Measurements from ENCODE around the gene UFC1. TPM values are rescaled to one million over a fixed set of nuclear protein-coding genes. Genes with fewer than 3 reads are reported as not detected.

The UFC1 gene
- total RNA-seq, 1 experiment from 2014 or later, result 127 TPM

GRCh38 chr1:161172349-161172748 lies 18.6 kb downstream of the UFC1 start:
- intact Hi-C loops (cut with micrococcal nuclease; ENCODE audit: unreplicated experiment), result no loop called here
- CTCF ChIA-PET, result no interaction called here
- no peak overlapping the region for H3K27ac ChIP-seq (ENCODE audit: low read length)

GRCh38 chr1:161172776-161173376 lies 19.1 kb downstream of the UFC1 start:
- Histone ChIP-seq H3K4me3 (ENCODE audit: low read depth in 2 of 2, low read length in 2 of 2) (no peak overlapping the region), H3K36me3 (ENCODE audit: control insufficient read depth, insufficient read depth, low read length) (peaks cover 25% of the 10 kb centered on the region), H3K27ac (ENCODE audit: low read length) (no peak overlapping the region), H3K9me3 (ENCODE audit: control insufficient read depth, insufficient read depth, low read depth, low read length) (no peaks in the 10 kb centered on the region), H3K4me1 (ENCODE audit: control insufficient read depth, insufficient read depth, low read length) (peaks cover 6% of the 10 kb centered on the region), H3K27me3 (ENCODE audit: control insufficient read depth, insufficient read depth, low read length) (no peaks in the 10 kb centered on the region)
- in situ Hi-C loops (cut with HindIII; ENCODE audit: low pct_unique_long_range_greater_than_20kb, low sequenced_read_pairs) (no loop called here), intact Hi-C loops (cut with micrococcal nuclease; ENCODE audit: unreplicated experiment) (no loop called here)
- DNase-seq (ENCODE audit: low read depth, low spot score) (no peak), ATAC-seq (no peak)
- POLR2A ChIA-PET, result no interaction called here
- BruUV-seq (replicated peaks), result no TSS peak
- TF ChIP-seq SIN3A (IDR thresholded peaks at IDR 0.05; ENCODE audit: borderline replicate concordance, insufficient read depth, low read depth, low read length) (no peak), TCF7L2 (IDR thresholded peaks at IDR 0.05; ENCODE audit: low read depth, low read length) (no peak), CTCF (IDR thresholded peaks at IDR 0.05) (no peak), REST (IDR thresholded peaks at IDR 0.05; ENCODE audit: insufficient read depth in 1 of 2, low read depth in 2 of 2, low read length in 1 of 2) (no peak), POLR2AphosphoS5 (IDR thresholded peaks at IDR 0.05; ENCODE audit: low read depth, low read length) (no peak)
- CTCF ChIA-PET, result no interaction called here

More at GRCh38 chr1:161172349-161172748, 18.6 kb downstream of the UFC1 start:
- ATAC-seq (no peak), DNase-seq (ENCODE audit: low read depth, low spot score) (no peak)
- no TSS peak for BruUV-seq (replicated peaks)
- in situ Hi-C loops (cut with HindIII; ENCODE audit: low pct_unique_long_range_greater_than_20kb, low sequenced_read_pairs), result no loop called here
- H3K4me3 ChIP-seq (ENCODE audit: low read depth in 2 of 2, low read length in 2 of 2), result no peak overlapping the region
- peaks cover 4% of the 10 kb centered on the region for H3K4me1 ChIP-seq (ENCODE audit: control insufficient read depth, insufficient read depth, low read length)
- peaks cover 25% of the 10 kb centered on the region for H3K36me3 ChIP-seq (ENCODE audit: control insufficient read depth, insufficient read depth, low read length)
- POLR2A ChIA-PET, result no interaction called here
- H3K27me3 ChIP-seq (ENCODE audit: control insufficient read depth, insufficient read depth, low read length), result no peaks in the 10 kb centered on the region
- no peaks in the 10 kb centered on the region for H3K9me3 ChIP-seq (ENCODE audit: control insufficient read depth, insufficient read depth, low read depth, low read length)
- TF ChIP-seq POLR2AphosphoS5 (IDR thresholded peaks at IDR 0.05; ENCODE audit: low read depth, low read length) (no peak), SIN3A (IDR thresholded peaks at IDR 0.05; ENCODE audit: borderline replicate concordance, insufficient read depth, low read depth, low read length) (no peak), TCF7L2 (IDR thresholded peaks at IDR 0.05; ENCODE audit: low read depth, low read length) (no peak), CTCF (IDR thresholded peaks at IDR 0.05) (no peak), REST (IDR thresholded peaks at IDR 0.05; ENCODE audit: insufficient read depth in 1 of 2, low read depth in 2 of 2, low read length in 1 of 2) (no peak)
